Sigmoid colon (tissue), 7 donors: Measurements from ENCODE around the gene IGFBPL1. TPM values are rescaled to one million over a fixed set of nuclear protein-coding genes. Genes with fewer than 3 reads are reported as not detected.

Source experiments
- DNase-seq: peaks from one replicate; pipeline ENCODE4 v3.0.0-alpha.2; 2019
- H3K27ac ChIP-seq, 4 donors: fragments of 200-600 bp; sonication (generic); one replicate each; pipeline ENCODE4 v1.5.1; 2016 to 2019; ENCODE audit warnings: mild to moderate bottlenecking in 1 of 4
- H3K27me3 ChIP-seq, 3 donors: fragments of 200-600 bp; sonication (generic); one replicate each; pipeline ENCODE4 v1.5.1; 2019; ENCODE audit warnings: mild to moderate bottlenecking in 1 of 3
- H3K36me3 ChIP-seq, 4 donors: fragments of 200-600 bp; sonication (generic); one replicate each; pipeline ENCODE4 v1.5.1; 2016 to 2019
- H3K4me1 ChIP-seq, 4 donors: fragments of 200-600 bp; sonication (generic); one replicate each; pipeline ENCODE4 v1.5.1; 2017 to 2019
- H3K4me3 ChIP-seq, 4 donors: fragments of 200-600 bp; sonication (generic); one replicate each; pipeline ENCODE4 v1.5.1; 2017 to 2019; ENCODE audit warnings: mild to moderate bottlenecking in 2 of 4, moderate library complexity in 1 of 4
- H3K9me3 ChIP-seq, 4 donors: fragments of 200-600 bp in 3 of 4; sonication (generic) in 3 of 4; one replicate each; pipeline versions ENCODE4 v1.5.1 to v1.6.1; 2013 to 2019
- EP300 ChIP-seq, 4 donors: sonication (generic); formaldehyde crosslinking; IDR thresholded peaks; one replicate each; pipeline ENCODE4 v1.6.1; 2017; ENCODE audit warnings: antibody characterized with exemption in 4 of 4
- POLR2A ChIP-seq, 2 donors: fragments of 450-650 bp; IDR thresholded peaks; one replicate each; pipeline ENCODE4 v1.6.1; 2016; ENCODE audit warnings: antibody characterized with exemption in 2 of 2, mild to moderate bottlenecking in 2 of 2, moderate library complexity in 2 of 2
- POLR2AphosphoS5 ChIP-seq, 4 donors: sonication (generic); formaldehyde crosslinking; IDR thresholded peaks; one replicate each; pipeline ENCODE4 v1.6.1; 2017; ENCODE audit warnings: antibody characterized with exemption in 4 of 4
- WGBS, 2 donors: extraction: QIAGEN DNeasy Blood & Tissue Kit; methylation state at CpG; one replicate each; pipeline ENCODE4 v1.1.7; 2013; 5-methylcytosine and 5-hydroxymethylcytosine counted together
- intact Hi-C: fragments of 100-400 bp; cut with DNase I; formaldehyde crosslinking; loops from one replicate; pipeline ENCODE4 v1.15.1; 2023
- polyA plus RNA-seq, 3 donors: library from polyadenylated mRNA; stranded (reverse); fragments of 200-250 nt; gene quantifications; one replicate each; pipeline ENCODE4 v1.2.3, GENCODE V29; 2013
- total RNA-seq, 4 donors: library from RNA; depleted of rRNA; stranded (reverse); fragments of >200 nt; gene quantifications; one replicate each; pipeline ENCODE4 v1.1.0, GENCODE V29; 2016
- TF ChIP-seq, protein P1 (sequence below), 4 experiments: fragments of 450-650 bp in 3 of 4; fragments of 200-600 bp in 1 of 4; IDR thresholded peaks; one replicate each; pipeline ENCODE4 v1.5.1; 2016 to 2019; ENCODE audit warnings: antibody characterized with exemption in 4 of 4, mild to moderate bottlenecking in 3 of 4, moderate library complexity in 2 of 4
- donor health status: healthy with polysubstance abuse.
- donor health status: Bipolar disorder and iron deficiency.
- donor health status: healthy.

IGFBPL1 gene
- total and polyA plus RNA-seq, 7 donors, result 0.23 to 2.2 (median 0.87) TPM; not detected in 3

- Histone ChIP-seq H3K27ac (no peak overlapping the region), H3K9me3 (no peaks in the 10 kb centered on the region), H3K36me3 (no peaks in the 10 kb centered on the region), H3K4me1 (no peaks in the 10 kb centered on the region), H3K4me3 (no peak overlapping the region), H3K27me3 (peaks cover 0 to 4% (median 0%) of the 10 kb centered on the region in 3 donors)
- WGBS, 2 donors, result 93% methylated on average over 8 of the region's 8 CpGs
- peak; percentile 53 for DNase-seq
- TF ChIP-seq POLR2AphosphoS5 (IDR thresholded peaks at IDR 0.05), result no peak
- no peak for TF ChIP-seq EP300 (IDR thresholded peaks at IDR 0.05)
- TF ChIP-seq POLR2A (IDR thresholded peaks at IDR 0.05), result no peak
- intact Hi-C loops, result no loop called here
Measured at GRCh38 chr9:38415856-38416255, 8.4 kb downstream of the IGFBPL1 start.

- intact Hi-C loops, result no loop called here
- H3K9me3 ChIP-seq, result no peaks in the 10 kb centered on the region
Measured at GRCh38 chr9:38414040-38414723, 10.1 kb downstream of the IGFBPL1 start.

DNA sequence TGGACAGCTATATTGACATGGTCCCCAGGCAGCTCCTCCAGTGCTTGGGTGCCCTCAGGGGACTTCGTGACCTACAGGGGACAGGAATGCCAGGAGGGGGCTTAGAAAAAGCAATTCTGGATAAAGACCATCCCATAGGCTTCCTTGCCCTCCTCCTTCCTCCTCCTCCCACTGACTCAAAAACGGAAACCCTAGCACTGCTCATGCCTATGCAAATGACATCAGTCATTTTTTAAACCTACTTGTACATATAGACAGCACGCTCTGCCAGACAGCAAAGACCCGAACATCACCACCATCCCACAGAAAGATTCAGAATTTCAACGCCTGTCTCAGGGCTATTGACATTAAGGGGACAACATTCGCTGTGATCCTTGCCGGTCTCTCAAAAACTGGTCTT lies 11.0 kb downstream of the IGFBPL1 start:
- no peaks in the 10 kb centered on the region for H3K4me1 ChIP-seq
- WGBS, 2 donors, result 72 to 78% methylated on average over 7 of the region's 7 CpGs

More at GRCh38 chr9:38414040-38414723, 10.1 kb downstream of the IGFBPL1 start:
- 72 to 78% methylated on average over 24 of the region's 24 CpGs for WGBS, 2 donors
- Histone ChIP-seq H3K4me1 (no peaks in the 10 kb centered on the region), H3K27me3 (no peaks in the 10 kb centered on the region), H3K27ac (no peak overlapping the region), H3K36me3 (no peaks in the 10 kb centered on the region), H3K4me3 (no peak overlapping the region)
- TF ChIP-seq EP300 (IDR thresholded peaks at IDR 0.05), result no peak
- no peak for TF ChIP-seq POLR2A (IDR thresholded peaks at IDR 0.05)
- TF ChIP-seq, protein P1, sequence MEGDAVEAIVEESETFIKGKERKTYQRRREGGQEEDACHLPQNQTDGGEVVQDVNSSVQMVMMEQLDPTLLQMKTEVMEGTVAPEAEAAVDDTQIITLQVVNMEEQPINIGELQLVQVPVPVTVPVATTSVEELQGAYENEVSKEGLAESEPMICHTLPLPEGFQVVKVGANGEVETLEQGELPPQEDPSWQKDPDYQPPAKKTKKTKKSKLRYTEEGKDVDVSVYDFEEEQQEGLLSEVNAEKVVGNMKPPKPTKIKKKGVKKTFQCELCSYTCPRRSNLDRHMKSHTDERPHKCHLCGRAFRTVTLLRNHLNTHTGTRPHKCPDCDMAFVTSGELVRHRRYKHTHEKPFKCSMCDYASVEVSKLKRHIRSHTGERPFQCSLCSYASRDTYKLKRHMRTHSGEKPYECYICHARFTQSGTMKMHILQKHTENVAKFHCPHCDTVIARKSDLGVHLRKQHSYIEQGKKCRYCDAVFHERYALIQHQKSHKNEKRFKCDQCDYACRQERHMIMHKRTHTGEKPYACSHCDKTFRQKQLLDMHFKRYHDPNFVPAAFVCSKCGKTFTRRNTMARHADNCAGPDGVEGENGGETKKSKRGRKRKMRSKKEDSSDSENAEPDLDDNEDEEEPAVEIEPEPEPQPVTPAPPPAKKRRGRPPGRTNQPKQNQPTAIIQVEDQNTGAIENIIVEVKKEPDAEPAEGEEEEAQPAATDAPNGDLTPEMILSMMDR (IDR thresholded peaks at IDR 0.05), result no peak
- no peak for TF ChIP-seq POLR2AphosphoS5 (IDR thresholded peaks at IDR 0.05)
- peak; percentile 61 for DNase-seq

GRCh38 chr9:38412751-38413150 lies 11.5 kb downstream of the IGFBPL1 start:
- H3K27me3 ChIP-seq, result no peaks in the 10 kb centered on the region
- WGBS, 2 donors, result 72 to 79% methylated on average over 6 of the region's 6 CpGs
- no peak overlapping the region for H3K27ac ChIP-seq
- no peaks in the 10 kb centered on the region for H3K4me1 ChIP-seq
- no peaks in the 10 kb centered on the region for H3K36me3 ChIP-seq
- intact Hi-C loops, result no loop called here
- H3K9me3 ChIP-seq, result no peaks in the 10 kb centered on the region
- TF ChIP-seq, protein P1 (IDR thresholded peaks at IDR 0.05), result no peak
- no peak for TF ChIP-seq POLR2A (IDR thresholded peaks at IDR 0.05)
- no peak for TF ChIP-seq EP300 (IDR thresholded peaks at IDR 0.05)
- no peak for TF ChIP-seq POLR2AphosphoS5 (IDR thresholded peaks at IDR 0.05)
- peak; percentile 28 for DNase-seq
- H3K4me3 ChIP-seq, result no peak overlapping the region

More for the DNA sequence above, 11.0 kb downstream of the IGFBPL1 start:
- H3K4me3 ChIP-seq, result no peak overlapping the region
- no peaks in the 10 kb centered on the region for H3K9me3 ChIP-seq
- H3K27me3 ChIP-seq, result no peaks in the 10 kb centered on the region
- TF ChIP-seq POLR2A (IDR thresholded peaks at IDR 0.05) (no peak), POLR2AphosphoS5 (IDR thresholded peaks at IDR 0.05) (no peak)
- TF ChIP-seq, protein P1 (IDR thresholded peaks at IDR 0.05), result no peak
- intact Hi-C loops, result no loop called here
- peak; percentile 14 for DNase-seq
- H3K36me3 ChIP-seq, result no peaks in the 10 kb centered on the region
- no peak overlapping the region for H3K27ac ChIP-seq

- H3K9me3 ChIP-seq, result no peaks in the 10 kb centered on the region
- peaks cover 0 to 4% (median 0%) of the 10 kb centered on the region in 3 donors for H3K27me3 ChIP-seq
- WGBS, 2 donors, result 49 to 59% methylated on average over 4 of the region's 4 CpGs
- no peaks in the 10 kb centered on the region for H3K36me3 ChIP-seq
- intact Hi-C loops, result no loop called here
- no peak for DNase-seq
- H3K4me3 ChIP-seq, result no peak overlapping the region
- H3K4me1 ChIP-seq, result no peaks in the 10 kb centered on the region
- TF ChIP-seq EP300 (IDR thresholded peaks at IDR 0.05) (no peak), POLR2A (IDR thresholded peaks at IDR 0.05) (no peak), POLR2AphosphoS5 (IDR thresholded peaks at IDR 0.05) (no peak)
- TF ChIP-seq, protein P1 (IDR thresholded peaks at IDR 0.05), result no peak
- no peak overlapping the region for H3K27ac ChIP-seq
Measured at GRCh38 chr9:38408719-38409118, 15.5 kb downstream of the IGFBPL1 start.
